HepG2 (cell line): ENCODE data around the gene ASB8. TPM values are rescaled to one million over a fixed set of nuclear protein-coding genes. Genes with fewer than 3 reads are reported as not detected.

Experiments
- ATAC-seq: fragments of 200-7000 bp; cut with Tn5 transposase; 3 replicates; pipeline ENCODE4 v1.9.1; 2020; ENCODE audit warnings: mild to moderate bottlenecking, moderate library complexity
- BruUV-seq: library from RNA; stranded (reverse); fragments of 400-500 nt; replicated peaks from 2 replicates; lab custom pipeline; 2021; lab: Mats Ljungman, UMichigan
- CTCF ChIA-PET: fragments of 300-600 bp; formaldehyde crosslinking; extraction: SDS; loops from one replicate; lab custom pipeline; 2021; ENCODE audit warnings: low total read pairs, inconsistent platforms, low intra/inter-chr PET ratio; lab: Yijun Ruan, JAX
- POLR2A ChIA-PET: fragments of 350-600 bp; sonication (Branson Sonifier 250); formaldehyde crosslinking; loops from one replicate; lab custom pipeline; 2020; ENCODE audit warnings: antibody characterized with exemption, inconsistent platforms; lab: Yijun Ruan, JAX
- DNase-seq: peaks from one replicate; pipeline ENCODE4 v3.0.0-alpha.2; 2015; ENCODE audit warnings: low spot score
- FAIRE-seq: peaks from 3 replicates; lab custom pipeline; 2011; peaks lifted over from hg19 to GRCh38; lab: Jason Lieb, UNC
- H2AFZ ChIP-seq: one replicate; pipeline ENCODE4 v1.6.1; 2011; ENCODE audit warnings: low read length, inconsistent platforms
- H3K27ac ChIP-seq: fragments of 300-600 bp; 3 replicates; pipeline ENCODE4 v1.8.0; 2011; ENCODE audit warnings: mixed run types, mild to moderate bottlenecking, mixed read lengths, low read length, inconsistent platforms; ENCODE audit not compliant: insufficient read depth; ENCODE audit errors: extremely low read length
- H3K27me3 ChIP-seq, 2 experiments: fragments of 200-600 bp in 1 of 2; 2 replicates in 1 of 2; 3 replicates in 1 of 2; pipeline versions ENCODE4 v1.6.0 to v1.8.0; 2011; ENCODE audit warnings: low read length in 2 of 2, mild to moderate bottlenecking in 2 of 2, moderate library complexity in 2 of 2, inconsistent platforms in 1 of 2; ENCODE audit not compliant: insufficient read depth in 2 of 2, control insufficient read depth in 1 of 2
- H3K36me3 ChIP-seq, 2 experiments: fragments of 200-600 bp in 1 of 2; replicated peaks in 1 of 2; 2 replicates in 1 of 2; 3 replicates in 1 of 2; pipeline versions ENCODE4 v1.5.1 to v1.8.0; 2011; ENCODE audit warnings: low read length in 2 of 2, inconsistent platforms in 1 of 2; ENCODE audit not compliant: insufficient read depth in 2 of 2, control insufficient read depth in 1 of 2
- H3K4me1 ChIP-seq: 2 replicates; pipeline ENCODE4 v1.5.1; 2012; ENCODE audit warnings: low read length, inconsistent platforms; ENCODE audit not compliant: insufficient read depth
- H3K4me2 ChIP-seq: 2 replicates; pipeline ENCODE4 v1.6.0; 2011; ENCODE audit warnings: low read depth, low read length, inconsistent platforms
- H3K4me3 ChIP-seq, 3 experiments: fragments of 200-600 bp in 1 of 3; sonication (generic), shearing (Covaris generic) in 1 of 3; replicated peaks in 1 of 3; 2 replicates each; pipeline ENCODE4 v1.5.1; 2011 to 2016; ENCODE audit warnings: low read length in 3 of 3, inconsistent platforms in 2 of 3, low read depth in 2 of 3, mild to moderate bottlenecking in 2 of 3, control low read depth in 1 of 3, mixed read lengths in 1 of 3; ENCODE audit not compliant: insufficient read depth in 1 of 3
- H3K79me2 ChIP-seq: one replicate; pipeline ENCODE4 v1.6.1; 2011; ENCODE audit warnings: low read length, inconsistent platforms; ENCODE audit not compliant: insufficient read depth
- H3K9ac ChIP-seq: 2 replicates; pipeline ENCODE4 v1.6.0; 2011; ENCODE audit warnings: mild to moderate bottlenecking, low read depth, low read length, inconsistent platforms; ENCODE audit not compliant: insufficient read depth
- H3K9me3 ChIP-seq: 2 replicates; pipeline ENCODE4 v1.5.1; 2012; ENCODE audit warnings: mild to moderate bottlenecking, low read length
- H4K20me1 ChIP-seq: 2 replicates; pipeline ENCODE4 v1.6.0; 2011; ENCODE audit warnings: inconsistent platforms, mild to moderate bottlenecking, low read length, moderate library complexity; ENCODE audit not compliant: insufficient read depth
- AGO2 ChIP-seq: fragments of 200-400 bp; formaldehyde crosslinking; optimal IDR thresholded peaks from 2 replicates; pipeline ENCODE3; 2017; ENCODE audit warnings: mild to moderate bottlenecking, low read depth, low read length, moderate library complexity
- AKAP8 ChIP-seq: sonication (generic); formaldehyde crosslinking; IDR thresholded peaks from 2 replicates; pipeline ENCODE4 v1.5.1; 2020; ENCODE audit warnings: mild to moderate bottlenecking, missing genetic modification reagents
- DMAP1 ChIP-seq: IDR thresholded peaks from 2 replicates; pipeline ENCODE4 v1.6.1; 2016
- GATAD2A ChIP-seq: IDR thresholded peaks from 2 replicates; pipeline ENCODE4 v1.6.1; 2016
- GPBP1L1 ChIP-seq: sonication (generic); formaldehyde crosslinking; IDR thresholded peaks from 2 replicates; pipeline ENCODE4 v1.5.0; 2020; ENCODE audit warnings: mild to moderate bottlenecking, missing genetic modification reagents
- HOXD1 ChIP-seq: sonication (generic); formaldehyde crosslinking; IDR thresholded peaks from 2 replicates; pipeline ENCODE4 v1.5.0; 2020; ENCODE audit warnings: missing genetic modification reagents
- KDM4B ChIP-seq: sonication (generic); formaldehyde crosslinking; IDR thresholded peaks from 2 replicates; pipeline ENCODE4 v1.4.0; 2020; ENCODE audit warnings: missing genetic modification reagents
- LBX2 ChIP-seq: sonication (generic); formaldehyde crosslinking; IDR thresholded peaks from 2 replicates; pipeline ENCODE4 v1.5.0; 2020; ENCODE audit warnings: missing genetic modification reagents, mild to moderate bottlenecking, borderline replicate concordance
- MXD4 ChIP-seq: IDR thresholded peaks from 2 replicates; pipeline ENCODE4 v1.6.1; 2016; ENCODE audit warnings: mild to moderate bottlenecking, missing biosample characterization, missing genetic modification reagents
- NFE2L2 ChIP-seq: fragments of 150-350 bp; IDR thresholded peaks from 2 replicates; pipeline ENCODE4 v1.6.1; 2014; ENCODE audit warnings: low read length
- NFRKB ChIP-seq: fragments of 450-650 bp; IDR thresholded peaks from 2 replicates; pipeline ENCODE4 v1.6.1; 2017
- PRMT3 ChIP-seq: sonication (generic); formaldehyde crosslinking; IDR thresholded peaks from 2 replicates; pipeline ENCODE4 v1.8.1; 2022; ENCODE audit warnings: low read depth, mild to moderate bottlenecking, moderate library complexity, missing genetic modification reagents, borderline replicate concordance
- SOX6 ChIP-seq, 2 experiments: fragments of 450-650 bp in 1 of 2; sonication (generic) in 1 of 2; formaldehyde crosslinking in 1 of 2; IDR thresholded peaks; 2 replicates each; pipeline versions ENCODE4 v1.4.0 to v1.6.1; 2017 to 2020; ENCODE audit warnings: antibody characterized with exemption in 1 of 2, mild to moderate bottlenecking in 1 of 2, missing genetic modification reagents in 1 of 2
- SUZ12 ChIP-seq: fragments of 150-350 bp; IDR thresholded peaks from 2 replicates; pipeline ENCODE4 v1.6.1; 2014; ENCODE audit warnings: low read depth, low read length
- ZFP37 ChIP-seq: sonication (generic); formaldehyde crosslinking; IDR thresholded peaks from 2 replicates; pipeline ENCODE4 v1.4.0; 2020; ENCODE audit warnings: missing genetic modification reagents, borderline replicate concordance
- ZFX ChIP-seq: sonication (generic); formaldehyde crosslinking; IDR thresholded peaks from 2 replicates; pipeline ENCODE4 v1.4.0; 2020; ENCODE audit warnings: mild to moderate bottlenecking, low read depth, missing genetic modification reagents, moderate library complexity
- ZNF264 ChIP-seq: sonication (generic); formaldehyde crosslinking; IDR thresholded peaks from 2 replicates; pipeline ENCODE4 v1.4.0; 2020; ENCODE audit warnings: missing genetic modification reagents
- ZNF282 ChIP-seq: fragments of 450-650 bp; IDR thresholded peaks from 2 replicates; pipeline ENCODE4 v1.6.1; 2018; ENCODE audit not compliant: partially characterized antibody
- ZNF660 ChIP-seq: sonication (generic); formaldehyde crosslinking; IDR thresholded peaks from 2 replicates; pipeline ENCODE4 v1.5.1; 2020; ENCODE audit warnings: mild to moderate bottlenecking, low read depth, missing genetic modification reagents, borderline replicate concordance
- WGBS: methylation state at CpG from one replicate; pipeline ENCODE4 v1.1.6; 2017; ENCODE audit warnings: low lambda C conversion rate; 5-methylcytosine and 5-hydroxymethylcytosine counted together
- in situ Hi-C: cut with HindIII; loops from 2 replicates; pipeline ENCODE4 v1.10.0; 2017; ENCODE audit warnings: low pct_unique_long_range_greater_than_20kb; ENCODE audit not compliant: extremely low pct_ligation_motif_present
- intact Hi-C: fragments of 100-400 bp; cut with micrococcal nuclease; formaldehyde crosslinking; loops from one replicate; pipeline ENCODE4 v1.10.0; 2022; ENCODE audit not compliant: unreplicated experiment
- polyA plus RNA-seq, 8 experiments: library from polyadenylated mRNA; depleted of rRNA in 3 of 8; stranded (reverse) in 7 of 8; unstranded in 1 of 8; fragments of >200 nt; fragmentation: Illumina TruSeq in 4 of 8; extraction: Trizol in 4 of 8; gene quantifications; 2 replicates each; pipeline versions ENCODE4 v1.2.1 to v1.2.3, GENCODE V29; 2011 to 2016; ENCODE audit warnings: low read depth in 4 of 8, missing spikeins in 1 of 8, mixed read lengths in 1 of 8; ENCODE audit not compliant: insufficient read depth in 1 of 8
- total RNA-seq, 5 experiments: library from RNA; depleted of rRNA; stranded (reverse); fragments of >200 nt; fragmentation: Illumina TruSeq; extraction: Trizol; gene quantifications; 2 replicates each; pipeline ENCODE4 v1.2.3, GENCODE V29; 2016; ENCODE audit warnings: low read depth in 1 of 5
- TF ChIP-seq, protein P1 (sequence below): IDR thresholded peaks from 2 replicates; pipeline ENCODE4 v1.6.1; 2016; ENCODE audit warnings: low read depth, control low read depth

ASB8 gene
- total and polyA plus RNA-seq, 2 of the 13 experiments (the other 11 are each of a cell fraction or from before 2014, with no cell fraction given) = 14.0 to 15.5 TPM

DNA sequence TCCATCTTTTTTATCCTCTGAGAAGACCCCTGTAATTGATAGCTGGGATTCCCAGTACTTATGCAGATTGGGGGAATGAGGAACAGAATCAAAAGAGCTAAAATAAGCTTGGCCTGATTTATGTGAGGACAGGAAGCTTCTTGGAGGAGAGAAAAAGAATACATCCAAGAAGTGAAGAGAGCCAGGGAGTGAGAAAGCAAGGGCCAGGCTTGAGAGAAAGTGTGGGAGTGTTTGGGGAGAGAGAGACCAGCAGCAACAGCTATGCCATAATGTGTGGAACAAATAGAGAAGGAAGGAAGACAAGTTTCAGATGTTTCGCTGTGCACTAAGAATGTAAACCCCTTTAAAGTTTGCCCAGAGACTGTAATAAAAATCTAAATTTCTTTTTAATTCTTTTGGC lies 22.2 kb upstream of the ASB8 start (continued):
- TF ChIP-seq, protein P1, sequence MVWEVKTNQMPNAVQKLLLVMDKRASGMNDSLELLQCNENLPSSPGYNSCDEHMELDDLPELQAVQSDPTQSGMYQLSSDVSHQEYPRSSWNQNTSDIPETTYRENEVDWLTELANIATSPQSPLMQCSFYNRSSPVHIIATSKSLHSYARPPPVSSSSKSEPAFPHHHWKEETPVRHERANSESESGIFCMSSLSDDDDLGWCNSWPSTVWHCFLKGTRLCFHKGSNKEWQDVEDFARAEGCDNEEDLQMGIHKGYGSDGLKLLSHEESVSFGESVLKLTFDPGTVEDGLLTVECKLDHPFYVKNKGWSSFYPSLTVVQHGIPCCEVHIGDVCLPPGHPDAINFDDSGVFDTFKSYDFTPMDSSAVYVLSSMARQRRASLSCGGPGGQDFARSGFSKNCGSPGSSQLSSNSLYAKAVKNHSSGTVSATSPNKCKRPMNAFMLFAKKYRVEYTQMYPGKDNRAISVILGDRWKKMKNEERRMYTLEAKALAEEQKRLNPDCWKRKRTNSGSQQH = no peak
- TF ChIP-seq SOX6 (IDR thresholded peaks at IDR 0.05) (no peak), SOX6 (CRISPR knock-in tag; IDR thresholded peaks at IDR 0.05) (no peak), NFRKB (no peak), MXD4 (CRISPR knock-in tag) (no peak)

- no peak overlapping the region for H2AFZ ChIP-seq
- H3K4me2 ChIP-seq = no peak overlapping the region
- intact Hi-C loops (no loop called here), in situ Hi-C loops (no loop called here)
- POLR2A ChIA-PET = no interaction called here
- CTCF ChIA-PET = no interaction called here
- no peak overlapping the region for H3K4me3 ChIP-seq
- no peaks in the 10 kb centered on the region for H3K36me3 ChIP-seq
- BruUV-seq = no TSS peak
- ATAC-seq = no peak
- DNase-seq = no peak
- H3K9ac ChIP-seq = no peak overlapping the region
- H3K27me3 ChIP-seq = peaks cover 0 to 31% of the 10 kb centered on the region in 2 experiments; a peak in 3 of 5 replicates
- WGBS = 10% methylated on average over 4 of the region's 4 CpGs
- no peaks in the 10 kb centered on the region for H3K9me3 ChIP-seq
- H3K4me1 ChIP-seq = 0 out of 2 replicates have a peak, but pooled peaks cover 5% of the 10 kb centered on the region
- no peaks in the 10 kb centered on the region for H3K79me2 ChIP-seq
- no peaks in the 10 kb centered on the region for H4K20me1 ChIP-seq
- H3K27ac ChIP-seq = no peak overlapping the region
- TF ChIP-seq AKAP8 (CRISPR knock-in tag) = no peak
- TF ChIP-seq LBX2 (CRISPR knock-in tag) = no peak
- no peak for TF ChIP-seq PRMT3 (CRISPR knock-in tag)
- no peak for TF ChIP-seq HOXD1 (CRISPR knock-in tag)
- no peak for TF ChIP-seq KDM4B (CRISPR knock-in tag)
- TF ChIP-seq ZFX = no peak
- no peak for TF ChIP-seq ZNF282
- TF ChIP-seq ZNF660 (CRISPR knock-in tag) = no peak
- TF ChIP-seq SUZ12 = no peak
- no peak for TF ChIP-seq GATAD2A (CRISPR knock-in tag)
- TF ChIP-seq DMAP1 (CRISPR knock-in tag) = no peak
- no peak for TF ChIP-seq GPBP1L1 (CRISPR knock-in tag)
- TF ChIP-seq ZFP37 (CRISPR knock-in tag) = no peak
- no peak for TF ChIP-seq NFE2L2
- TF ChIP-seq ZNF264 = no peak
- TF ChIP-seq AGO2 = no peak
- FAIRE-seq = no peak
Measured at GRCh38 chr12:48177982-48178381, 20.7 kb upstream of the ASB8 start.
